GM12878 (cell line): ENCODE measurements around the gene INTS14. TPM values are rescaled to one million over a fixed set of nuclear protein-coding genes. Genes with fewer than 3 reads are reported as not detected.

Experiments used
- ATAC-seq: fragments of 200-7000 bp; cut with Tn5 transposase; 3 replicates; pipeline ENCODE4 v1.9.1; 2020; ENCODE audit warnings: mild to moderate bottlenecking, moderate library complexity
- BruUV-seq: library from RNA; stranded (reverse); fragments of 400-500 nt; replicated peaks from 2 replicates; lab custom pipeline; 2021; lab: Mats Ljungman, UMichigan
- CTCF ChIA-PET: fragments of 300-600 bp; sonication (Branson Sonifier 250); formaldehyde crosslinking; extraction: SDS; loops from one replicate; lab custom pipeline; 2021; ENCODE audit warnings: inconsistent platforms; lab: Yijun Ruan, JAX
- POLR2A ChIA-PET: fragments of 350-600 bp; formaldehyde crosslinking; extraction: SDS; loops from one replicate; lab custom pipeline; 2021; ENCODE audit warnings: inconsistent platforms; lab: Charles Lee
- RAD21 ChIA-PET: fragments of 300-600 bp; sonication (Branson Sonifier 250); formaldehyde crosslinking; loops from one replicate; lab custom pipeline; 2023; ENCODE audit warnings: antibody characterized with exemption; ENCODE audit not compliant: unreplicated experiment; lab: Charles Lee
- SMC1A ChIA-PET: fragments of 300-600 bp; sonication (Branson Sonifier 250); formaldehyde crosslinking; loops from one replicate; lab custom pipeline; 2023; ENCODE audit not compliant: unreplicated experiment, uncharacterized antibody; lab: Charles Lee
- DNase-seq: peaks from one replicate; pipeline ENCODE4 v3.0.0-alpha.2; 2011; ENCODE audit warnings: low read depth, low spot score
- FAIRE-seq: peaks from 3 replicates; lab custom pipeline; 2011; peaks lifted over from hg19 to GRCh38; lab: Jason Lieb, UNC
- H2AFZ ChIP-seq: 2 replicates; pipeline ENCODE4 v1.6.0; 2011; ENCODE audit warnings: low read depth, low read length, control low read depth; ENCODE audit not compliant: control insufficient read depth
- H3K27ac ChIP-seq: 2 replicates; pipeline ENCODE4 v1.5.1; 2011; ENCODE audit warnings: control low read depth; ENCODE audit not compliant: control insufficient read depth, insufficient read depth
- H3K27me3 ChIP-seq, 2 experiments: replicated peaks in 1 of 2; 2 replicates each; pipeline versions ENCODE4 v1.6.0 to v1.6.1; 2011; ENCODE audit warnings: low read length in 1 of 2; ENCODE audit not compliant: control insufficient read depth in 2 of 2, insufficient read depth in 2 of 2
- H3K36me3 ChIP-seq, 2 experiments: 2 replicates each; pipeline ENCODE4 v1.5.1; 2011; ENCODE audit warnings: low read length in 1 of 2; ENCODE audit not compliant: control insufficient read depth in 2 of 2, insufficient read depth in 2 of 2
- H3K4me1 ChIP-seq: 2 replicates; pipeline ENCODE4 v1.6.1; 2011; ENCODE audit warnings: mild to moderate bottlenecking, low read length, moderate library complexity, mixed read lengths; ENCODE audit not compliant: control insufficient read depth, insufficient read depth
- H3K4me2 ChIP-seq: 2 replicates; pipeline ENCODE4 v1.6.0; 2011; ENCODE audit warnings: control low read depth; ENCODE audit not compliant: control insufficient read depth, insufficient read depth
- H3K4me3 ChIP-seq: fragments of 200-600 bp; sonication (generic); 2 replicates; pipeline ENCODE4 v1.5.1; 2016
- H3K79me2 ChIP-seq: 2 replicates; pipeline ENCODE4 v1.6.0; 2011; ENCODE audit warnings: low read length; ENCODE audit not compliant: control insufficient read depth, insufficient read depth
- H3K9ac ChIP-seq: 2 replicates; pipeline ENCODE4 v1.8.0; 2011; ENCODE audit warnings: low read length, control low read depth, mixed read lengths; ENCODE audit not compliant: control insufficient read depth, insufficient read depth
- H3K9me3 ChIP-seq: replicated peaks from 3 replicates; pipeline ENCODE4 v1.5.1; 2011; ENCODE audit warnings: mild to moderate bottlenecking, low read length; ENCODE audit not compliant: control insufficient read depth, insufficient read depth
- H4K20me1 ChIP-seq: 2 replicates; pipeline ENCODE4 v1.6.0; 2011; ENCODE audit not compliant: control insufficient read depth, insufficient read depth
- FOS ChIP-seq: IDR thresholded peaks from 3 replicates; pipeline ENCODE4 v1.6.1; 2011; ENCODE audit warnings: borderline replicate concordance; ENCODE audit not compliant: insufficient read length; ENCODE audit errors: extremely low read depth
- HSF1 ChIP-seq: fragments of 150-350 bp; IDR thresholded peaks from 2 replicates; pipeline ENCODE4 v1.6.1; 2014; ENCODE audit warnings: mild to moderate bottlenecking, low read depth, low read length
- IKZF2 ChIP-seq, 2 experiments: fragments of 450-650 bp; IDR thresholded peaks; 2 replicates each; pipeline ENCODE4 v1.6.1; 2017; ENCODE audit warnings: mild to moderate bottlenecking in 2 of 2, moderate library complexity in 2 of 2
- IRF3 ChIP-seq: fragments of 450-650 bp; IDR thresholded peaks from 2 replicates; pipeline ENCODE4 v1.6.1; 2014; ENCODE audit warnings: mild to moderate bottlenecking
- IRF5 ChIP-seq: fragments of 450-650 bp; IDR thresholded peaks from 2 replicates; pipeline ENCODE4 v1.6.1; 2017; ENCODE audit warnings: borderline replicate concordance
- NR2C1 ChIP-seq: fragments of 450-650 bp; IDR thresholded peaks from 2 replicates; pipeline ENCODE4 v1.6.1; 2017; ENCODE audit warnings: antibody characterized with exemption, mild to moderate bottlenecking, moderate library complexity
- POLR2AphosphoS5 ChIP-seq: IDR thresholded peaks from 2 replicates; pipeline ENCODE4 v1.6.1; 2011; ENCODE audit warnings: mild to moderate bottlenecking, low read length, inconsistent platforms
- ZNF687 ChIP-seq: fragments of 450-650 bp; IDR thresholded peaks from 2 replicates; pipeline ENCODE4 v1.6.1; 2017; ENCODE audit warnings: mild to moderate bottlenecking, moderate library complexity
- in situ Hi-C: fragments of 300-500 bp; cut with MboI; formaldehyde crosslinking; loops from 9 replicates; pipeline ENCODE4 v1.14.3; 2018; ENCODE audit warnings: mixed read lengths
- intact Hi-C: fragments of 100-400 bp; cut with micrococcal nuclease; formaldehyde crosslinking; loops from one replicate; pipeline ENCODE4 v1.14.2; 2022; ENCODE audit not compliant: unreplicated experiment
- polyA plus RNA-seq, 11 experiments: library from polyadenylated mRNA; depleted of rRNA in 4 of 11; unstranded in 6 of 11; stranded (reverse) in 5 of 11; fragments of >200 nt; fragmentation: Nextera tagmentation in 4 of 11; fragmentation: Illumina TruSeq in 1 of 11; extraction: Ambion mirVana in 4 of 11; extraction: Trizol in 1 of 11; gene quantifications; 1 replicate in 1 of 11; 2 replicates in 10 of 11; pipeline versions ENCODE4 v1.2.1 to v1.2.3, GENCODE V29; 2011 to 2016; ENCODE audit warnings: inconsistent platforms in 2 of 11, missing spikeins in 2 of 11, low read depth in 1 of 11
- total RNA-seq, 4 experiments: library from RNA; depleted of rRNA in 3 of 4; stranded (reverse); fragments of >200 nt in 3 of 4; fragmentation: Illumina TruSeq in 1 of 4; extraction: Trizol in 1 of 4; gene quantifications; 2 replicates each; pipeline versions ENCODE4 v1.2.1 to v1.2.3, GENCODE V29; 2013 to 2021

Gene INTS14
- total and polyA plus RNA-seq, 10 of the 15 experiments (the other 5 are each of a cell fraction or from before 2014, with no cell fraction given): 36.8 to 76.9 (median 47.7) TPM

- TF ChIP-seq NR2C1 (no peak), POLR2AphosphoS5 (no peak), IKZF2 (IDR thresholded peaks at IDR 0.05) (no peak), HSF1 (no peak), ZNF687 (no peak)
These were observed 49.0 kb downstream of the INTS14 start (continued) for GRCh38 chr15:65561934-65562333.

- H3K9ac ChIP-seq: no peak overlapping the region
- in situ Hi-C loops: no loop called here
- H3K36me3 ChIP-seq: peaks cover 7 to 17% of the 10 kb centered on the region in 2 experiments
- H3K4me3 ChIP-seq: no peak overlapping the region
- H3K27ac ChIP-seq: no peak overlapping the region
- ChIA-PET CTCF (interaction anchor here (0.6 to 0.8 kb wide), 2 partner anchors 11 to 223 kb away, joined by 3 to 4 read pairs; no protein-coding TSS in a partner anchor), RAD21 (interaction anchor here (0.7 kb wide), 1 partner anchor 367 kb away, joined by 4 read pairs; no protein-coding TSS in a partner anchor), POLR2A (interaction anchor here (0.7 kb wide), 1 partner anchor 255 kb away, joined by 5 read pairs; no protein-coding TSS in a partner anchor), SMC1A (interaction anchor here (0.6 to 1.7 kb wide), 3 partner anchors 36 to 715 kb away, joined by 3 to 4 read pairs (median 4); no protein-coding TSS in a partner anchor)
- H3K4me1 ChIP-seq: no peaks in the 10 kb centered on the region
- ATAC-seq: no peak
- FAIRE-seq: no peak
- no peaks in the 10 kb centered on the region for H3K79me2 ChIP-seq
- intact Hi-C loops: no loop called here
- BruUV-seq: no TSS peak
- DNase-seq: no peak
- no peaks in the 10 kb centered on the region; the same call in 2 of the 3 replicates for H3K9me3 ChIP-seq
- H2AFZ ChIP-seq: no peak overlapping the region
- no peaks in the 10 kb centered on the region for H3K27me3 ChIP-seq
- no peaks in the 10 kb centered on the region for H4K20me1 ChIP-seq
- no peak overlapping the region for H3K4me2 ChIP-seq
- TF ChIP-seq FOS (no peak), IRF5 (no peak), IRF3 (no peak)
These were observed 51.0 kb downstream of the INTS14 start for GRCh38 chr15:65559941-65560340.
